HG02588 (cell line): Measurements from ENCODE around the gene CD4.
"Not testable (repeated sequence)": the region's sequence is repeated elsewhere in the genome, so short reads cannot be mapped to it uniquely, and the experiment has no call there.

ENCODE experiments used
- ATAC-seq: cut with Tn5 transposase; IDR thresholded peaks from one replicate; pipeline ENCODE4 v1.9.1; 2021; ENCODE audit warnings: mild to moderate bottlenecking, moderate library complexity; ENCODE audit not compliant: unreplicated experiment

CD4 gene

DNA sequence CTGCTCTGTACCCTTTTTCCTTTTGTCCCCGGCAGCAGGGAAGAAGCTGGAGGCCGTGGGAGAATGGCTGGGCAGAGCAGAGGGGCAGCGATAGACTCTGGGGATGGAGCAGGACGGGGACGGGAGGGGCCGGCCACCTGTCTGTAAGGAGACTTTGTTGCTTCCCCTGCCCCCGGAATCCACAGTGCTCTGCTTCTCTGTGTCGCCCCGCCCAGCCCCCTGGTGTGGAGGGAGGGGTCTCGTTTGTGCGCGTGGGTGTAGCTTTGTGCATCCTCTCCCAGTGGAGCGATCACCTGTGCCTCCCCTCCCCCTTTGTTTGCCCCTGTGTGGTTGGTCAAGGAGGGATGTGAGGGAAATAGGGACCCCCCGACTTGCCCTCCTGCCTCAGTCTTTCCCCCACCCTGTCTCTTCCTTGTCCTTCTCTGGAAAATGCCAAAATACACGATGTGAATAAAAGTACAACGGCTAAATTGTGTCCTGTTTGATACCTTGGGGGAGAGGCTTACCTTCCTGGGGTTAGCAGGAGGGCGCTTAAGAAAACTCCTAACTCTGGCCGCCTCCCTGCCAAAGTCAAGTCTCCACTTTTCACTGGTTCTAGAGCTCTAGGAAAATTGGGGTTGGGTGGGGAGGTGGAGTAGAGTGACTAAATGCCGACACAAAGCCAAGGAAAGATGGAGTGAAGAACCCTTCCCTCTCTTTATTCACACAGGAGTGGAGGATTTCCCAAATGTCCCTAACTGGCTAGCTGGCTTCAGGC is 77.0 kb downstream of the CD4 start:
- no peak for ATAC-seq

DNA sequence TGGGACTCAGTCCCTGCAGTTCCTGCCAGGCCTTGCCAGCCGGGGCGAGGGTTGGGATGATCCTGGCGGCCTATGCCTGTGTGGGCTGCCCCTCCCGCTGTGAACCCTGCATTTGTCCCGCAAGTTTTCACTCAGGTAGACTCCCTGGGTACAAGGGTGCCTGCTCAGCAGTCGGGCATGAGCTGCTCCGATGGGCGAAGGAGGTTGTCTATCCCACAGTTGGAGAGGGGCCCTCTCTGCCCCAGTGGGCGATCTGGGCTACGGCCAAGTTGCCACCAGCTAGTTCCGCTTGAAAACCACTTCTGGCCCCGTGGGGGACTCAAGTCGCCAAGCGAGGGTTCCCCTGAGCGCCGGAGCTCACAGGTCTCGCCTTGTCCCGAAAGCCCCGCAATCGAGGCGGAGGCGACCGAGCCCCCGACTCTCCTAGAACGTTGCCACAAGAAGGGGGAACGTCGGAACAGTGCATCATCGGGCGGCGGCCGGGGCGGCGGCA is 77.6 kb downstream of the CD4 start:
- peak; percentile 14 for ATAC-seq

DNA sequence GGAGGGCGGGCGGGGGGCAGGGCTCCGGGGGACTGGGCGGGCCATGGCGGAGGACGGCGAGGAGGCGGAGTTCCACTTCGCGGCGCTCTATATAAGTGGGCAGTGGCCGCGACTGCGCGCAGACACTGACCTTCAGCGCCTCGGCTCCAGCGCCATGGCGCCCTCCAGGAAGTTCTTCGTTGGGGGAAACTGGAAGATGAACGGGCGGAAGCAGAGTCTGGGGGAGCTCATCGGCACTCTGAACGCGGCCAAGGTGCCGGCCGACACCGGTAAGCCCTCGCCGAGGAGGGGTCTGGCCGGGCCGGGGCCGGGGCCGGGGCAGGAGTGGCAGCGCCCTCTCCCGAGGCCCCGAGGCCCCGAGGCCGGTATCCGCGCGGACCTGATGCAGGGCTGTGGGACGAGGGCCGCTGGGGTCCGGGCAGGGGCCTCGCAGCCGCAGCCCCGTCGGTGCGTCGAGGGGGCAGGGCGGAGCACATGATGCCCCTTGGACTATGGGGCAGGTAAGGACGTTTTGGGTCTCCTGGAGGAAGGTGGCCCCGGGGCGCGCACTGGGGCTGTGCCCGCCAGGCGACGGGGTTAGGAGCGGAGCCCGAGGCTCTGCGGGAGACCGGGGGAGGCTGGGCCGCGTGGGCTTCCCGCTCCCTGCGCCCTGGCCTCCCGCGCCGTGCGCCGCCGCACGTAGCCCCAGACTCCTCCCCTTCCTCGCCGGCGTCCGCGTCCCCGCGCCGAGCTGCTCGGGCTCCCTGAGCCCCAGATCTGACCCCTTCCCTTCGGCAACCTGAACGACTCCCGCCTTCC is 78.3 kb downstream of the CD4 start, which contains the start of gene TPI1:
TSS of gene TPI1 (plus strand) at position 119 of the 798 bp plus-strand sequence. CDS start at position 155, 36 bp downstream.
- peak; percentile 50 for ATAC-seq

DNA sequence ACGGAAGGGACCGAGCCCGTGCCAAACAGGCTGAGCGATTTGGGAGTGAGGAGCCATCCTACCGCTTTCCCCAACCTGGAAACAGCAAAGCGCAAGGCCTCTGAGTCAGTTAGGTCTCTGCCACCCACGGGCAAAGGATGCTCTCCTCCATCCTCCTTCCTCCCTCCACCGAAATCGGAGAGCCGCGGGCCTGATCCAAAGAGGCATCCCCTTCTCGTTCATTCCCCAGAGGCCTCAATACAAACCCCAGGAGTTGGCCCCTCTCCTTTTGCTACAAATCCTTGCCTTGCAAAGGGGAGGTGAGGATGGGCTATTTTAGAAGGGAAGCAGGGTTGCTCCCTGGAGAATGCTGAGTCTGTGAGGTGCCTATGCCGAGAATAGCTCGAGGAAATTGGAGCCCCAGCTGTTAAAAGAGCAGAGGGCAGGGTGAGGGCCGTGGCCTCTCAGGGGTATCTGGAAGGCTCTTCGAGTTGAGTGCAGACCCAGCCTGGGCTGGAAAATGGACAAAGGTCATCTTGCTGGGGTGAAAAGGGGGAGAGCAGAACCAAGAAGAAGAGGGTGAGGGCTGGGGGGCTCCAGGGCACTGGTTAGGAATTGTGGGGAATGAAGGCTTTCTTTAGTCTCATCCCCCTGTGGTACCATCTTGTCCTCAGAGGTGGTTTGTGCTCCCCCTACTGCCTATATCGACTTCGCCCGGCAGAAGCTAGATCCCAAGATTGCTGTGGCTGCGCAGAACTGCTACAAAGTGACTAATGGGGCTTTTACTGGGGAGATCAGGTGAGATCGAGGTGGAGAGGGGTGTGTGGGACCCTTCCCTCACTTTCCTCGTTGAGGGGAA is 79.1 kb downstream of the CD4 start:
- no peak for ATAC-seq

DNA sequence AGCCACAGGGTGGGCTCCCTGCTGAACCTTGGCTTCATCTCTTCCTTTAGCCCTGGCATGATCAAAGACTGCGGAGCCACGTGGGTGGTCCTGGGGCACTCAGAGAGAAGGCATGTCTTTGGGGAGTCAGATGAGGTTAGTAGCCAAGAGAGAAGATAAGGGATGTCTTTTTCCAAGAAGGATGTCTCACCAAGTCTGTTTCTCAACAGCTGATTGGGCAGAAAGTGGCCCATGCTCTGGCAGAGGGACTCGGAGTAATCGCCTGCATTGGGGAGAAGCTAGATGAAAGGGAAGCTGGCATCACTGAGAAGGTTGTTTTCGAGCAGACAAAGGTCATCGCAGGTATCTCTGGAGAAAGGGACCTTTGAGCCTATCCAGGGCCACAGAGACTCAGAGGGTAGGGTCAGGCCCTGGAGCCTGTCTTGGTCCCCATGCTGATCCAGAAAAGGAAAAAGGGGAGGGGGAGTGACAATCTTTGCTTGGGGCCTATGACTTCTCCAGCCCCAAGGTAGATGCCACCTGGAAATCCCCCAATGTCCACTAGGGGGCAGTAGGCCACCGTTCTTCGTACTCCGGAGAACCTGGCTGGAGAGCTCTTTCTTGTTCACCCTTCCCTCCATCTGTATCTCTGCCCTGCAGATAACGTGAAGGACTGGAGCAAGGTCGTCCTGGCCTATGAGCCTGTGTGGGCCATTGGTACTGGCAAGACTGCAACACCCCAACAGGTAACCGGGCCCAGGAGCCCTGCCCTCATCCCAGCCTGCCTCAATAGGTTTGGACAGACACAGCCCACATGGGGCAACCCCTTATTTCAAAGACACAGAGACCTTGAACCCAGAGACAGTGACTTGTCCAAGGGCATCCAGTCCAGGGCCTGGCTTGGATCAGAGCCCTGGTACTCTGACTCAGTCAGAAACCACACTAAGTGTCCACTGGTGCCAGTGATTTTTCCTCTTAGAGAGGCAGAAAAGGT is 80.0 kb downstream of the CD4 start:
- ATAC-seq: no peak

DNA sequence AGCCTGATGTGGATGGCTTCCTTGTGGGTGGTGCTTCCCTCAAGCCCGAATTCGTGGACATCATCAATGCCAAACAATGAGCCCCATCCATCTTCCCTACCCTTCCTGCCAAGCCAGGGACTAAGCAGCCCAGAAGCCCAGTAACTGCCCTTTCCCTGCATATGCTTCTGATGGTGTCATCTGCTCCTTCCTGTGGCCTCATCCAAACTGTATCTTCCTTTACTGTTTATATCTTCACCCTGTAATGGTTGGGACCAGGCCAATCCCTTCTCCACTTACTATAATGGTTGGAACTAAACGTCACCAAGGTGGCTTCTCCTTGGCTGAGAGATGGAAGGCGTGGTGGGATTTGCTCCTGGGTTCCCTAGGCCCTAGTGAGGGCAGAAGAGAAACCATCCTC is 81.0 kb downstream of the CD4 start:
- not testable (repeated sequence) for ATAC-seq
